Thoracic aorta (tissue), 2 donors: ENCODE data around the gene GATA2. TPM values are rescaled to one million over a fixed set of nuclear protein-coding genes. Genes with fewer than 3 reads are reported as not detected.

ENCODE experiments used
- ATAC-seq: fragments of 150-250 bp; one replicate; pipeline ENCODE4 v1.8.0; 2017; ENCODE audit warnings: low read depth; ENCODE audit not compliant: insufficient number of reproducible peaks, low FRiP score
- DNase-seq: peaks from one replicate; pipeline ENCODE4 v3.0.0-alpha.2; 2020; ENCODE audit warnings: low spot score
- H3K27ac ChIP-seq, 2 donors: fragments of 200-600 bp; sonication (generic); 1 replicate in 1 of 2; 2 replicates in 1 of 2; pipeline ENCODE4 v1.5.1; 2016; ENCODE audit warnings: mild to moderate bottlenecking in 2 of 2, moderate library complexity in 2 of 2
- H3K27me3 ChIP-seq: fragments of 200-600 bp; sonication (generic); replicated peaks from 2 replicates; pipeline ENCODE4 v1.6.0; 2016; ENCODE audit warnings: mild to moderate bottlenecking; ENCODE audit not compliant: insufficient read depth
- H3K36me3 ChIP-seq: fragments of 200-600 bp; sonication (generic); one replicate; pipeline ENCODE4 v1.5.1; 2016
- H3K4me1 ChIP-seq, 2 donors: fragments of 200-600 bp; sonication (generic); 1 replicate in 1 of 2; 2 replicates in 1 of 2; pipeline versions ENCODE4 v1.5.1 to v1.6.0; 2016; ENCODE audit warnings: low read depth in 2 of 2, mild to moderate bottlenecking in 1 of 2; ENCODE audit not compliant: control insufficient read depth in 1 of 2
- H3K4me3 ChIP-seq: fragments of 200-600 bp; sonication (generic); 2 replicates; pipeline ENCODE4 v1.5.1; 2016; ENCODE audit warnings: mild to moderate bottlenecking
- H3K9me3 ChIP-seq: fragments of 200-600 bp; sonication (generic); 2 replicates; pipeline ENCODE4 v1.5.1; 2016
- total RNA-seq, 2 donors: library from RNA; depleted of rRNA; stranded (reverse); fragments of >200 nt; gene quantifications; one replicate each; pipeline versions ENCODE4 v1.1.0 to v1.2.3, GENCODE V29; 2016
- TF ChIP-seq, protein P1 (sequence below): fragments of 200-600 bp; sonication (generic); IDR thresholded peaks from one replicate; pipeline ENCODE4 v1.5.1; 2019; ENCODE audit warnings: antibody characterized with exemption

Gene GATA2
- total RNA-seq, 2 donors from 2014 or later: 5.2 to 21.3 TPM

- ATAC-seq (no peak), DNase-seq (no peak)
- Histone ChIP-seq H3K4me1 (no peaks in the 10 kb centered on the region), H3K9me3 (no peaks in the 10 kb centered on the region), H3K27me3 (no peaks in the 10 kb centered on the region), H3K4me3 (no peak overlapping the region), H3K27ac (no peak overlapping the region), H3K36me3 (no peaks in the 10 kb centered on the region)
- TF ChIP-seq, protein P1, sequence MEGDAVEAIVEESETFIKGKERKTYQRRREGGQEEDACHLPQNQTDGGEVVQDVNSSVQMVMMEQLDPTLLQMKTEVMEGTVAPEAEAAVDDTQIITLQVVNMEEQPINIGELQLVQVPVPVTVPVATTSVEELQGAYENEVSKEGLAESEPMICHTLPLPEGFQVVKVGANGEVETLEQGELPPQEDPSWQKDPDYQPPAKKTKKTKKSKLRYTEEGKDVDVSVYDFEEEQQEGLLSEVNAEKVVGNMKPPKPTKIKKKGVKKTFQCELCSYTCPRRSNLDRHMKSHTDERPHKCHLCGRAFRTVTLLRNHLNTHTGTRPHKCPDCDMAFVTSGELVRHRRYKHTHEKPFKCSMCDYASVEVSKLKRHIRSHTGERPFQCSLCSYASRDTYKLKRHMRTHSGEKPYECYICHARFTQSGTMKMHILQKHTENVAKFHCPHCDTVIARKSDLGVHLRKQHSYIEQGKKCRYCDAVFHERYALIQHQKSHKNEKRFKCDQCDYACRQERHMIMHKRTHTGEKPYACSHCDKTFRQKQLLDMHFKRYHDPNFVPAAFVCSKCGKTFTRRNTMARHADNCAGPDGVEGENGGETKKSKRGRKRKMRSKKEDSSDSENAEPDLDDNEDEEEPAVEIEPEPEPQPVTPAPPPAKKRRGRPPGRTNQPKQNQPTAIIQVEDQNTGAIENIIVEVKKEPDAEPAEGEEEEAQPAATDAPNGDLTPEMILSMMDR: no peak
Measured at GRCh38 chr3:128468791-128469527, 24.0 kb downstream of the GATA2 start.

- no peak for ATAC-seq
- no peaks in the 10 kb centered on the region for H3K36me3 ChIP-seq
- no peaks in the 10 kb centered on the region for H3K4me1 ChIP-seq
- DNase-seq: no peak
- TF ChIP-seq, protein P1: no peak
- H3K27me3 ChIP-seq: no peaks in the 10 kb centered on the region
- no peaks in the 10 kb centered on the region for H3K9me3 ChIP-seq
- H3K27ac ChIP-seq: no peak overlapping the region
- H3K4me3 ChIP-seq: no peak overlapping the region
Measured at GRCh38 chr3:128468285-128468790, 24.7 kb downstream of the GATA2 start.

DNA sequence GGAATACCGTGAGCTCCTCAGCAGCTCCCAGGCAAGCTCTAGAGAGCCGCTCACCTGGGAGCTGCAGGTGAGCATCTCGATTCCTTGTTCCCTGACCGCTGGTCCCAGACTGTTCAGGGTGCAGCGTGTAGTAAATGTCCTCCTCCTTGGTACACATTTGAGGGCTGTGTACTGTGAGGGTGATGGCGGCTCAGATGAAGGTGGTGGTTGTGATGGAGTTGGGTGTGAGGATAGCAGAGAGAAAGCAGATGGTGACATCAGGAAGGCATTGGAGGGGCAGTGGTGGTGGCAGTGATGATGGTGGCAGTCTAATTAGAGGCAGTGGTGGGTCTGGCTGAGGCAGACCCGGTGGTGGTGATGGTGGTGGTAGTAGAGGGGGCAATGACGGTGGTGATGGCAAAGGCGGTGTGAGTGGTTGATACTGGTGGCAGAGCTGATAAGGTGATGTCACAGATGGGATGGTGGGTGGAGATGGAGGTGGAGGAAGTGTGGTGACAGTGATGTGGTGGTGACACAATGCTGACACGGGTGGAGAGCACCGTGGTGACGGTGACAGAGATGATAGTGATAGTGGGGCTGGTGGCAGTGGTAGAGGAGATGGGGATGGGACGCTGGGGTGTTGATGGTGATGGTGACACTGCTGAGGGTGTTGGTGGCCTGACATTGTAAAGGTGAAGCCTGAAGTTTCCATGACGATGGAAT lies 26.0 kb downstream of the GATA2 start, which contains the start of gene DNAJB8:
TSS of gene DNAJB8 (minus strand) at position 51 of the 702 bp plus-strand sequence. CDS start 3,645 bp downstream, outside the sequence.
- Histone ChIP-seq H3K27me3 (no peaks in the 10 kb centered on the region), H3K4me3 (no peak within 1 kb of the TSS), H3K9me3 (no peaks in the 10 kb centered on the region), H3K36me3 (no peaks in the 10 kb centered on the region), H3K27ac (no peak within 1 kb of the TSS), H3K4me1 (no peaks in the 10 kb centered on the region)
- DNase-seq (no peak), ATAC-seq (no peak)
- TF ChIP-seq, protein P1: no peak

DNA sequence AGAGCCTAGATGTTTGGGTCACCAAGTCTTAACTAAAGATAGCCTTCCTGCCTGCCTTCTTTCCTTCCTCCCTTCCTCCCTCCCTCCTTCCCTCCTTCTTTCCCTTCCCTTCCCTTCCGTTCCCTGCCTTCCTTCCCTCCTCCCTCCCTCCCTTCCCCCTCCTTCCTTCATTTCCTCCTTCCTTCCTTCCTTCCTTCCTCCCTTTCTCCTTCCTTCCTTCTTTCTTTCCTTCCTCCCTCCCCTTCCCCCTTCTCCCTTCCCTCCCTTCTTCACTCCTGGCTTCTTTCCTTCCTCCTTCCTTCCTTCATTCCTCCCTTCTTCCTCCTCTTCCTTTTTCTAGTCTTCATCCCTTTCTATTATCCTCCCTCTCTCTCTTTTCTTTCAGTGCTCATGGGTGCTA lies 28.3 kb downstream of the GATA2 start:
- no peak for ATAC-seq
- Histone ChIP-seq H3K4me3 (no peak overlapping the region), H3K4me1 (no peaks in the 10 kb centered on the region), H3K36me3 (no peaks in the 10 kb centered on the region), H3K27me3 (no peaks in the 10 kb centered on the region), H3K9me3 (no peaks in the 10 kb centered on the region), H3K27ac (no peak overlapping the region)
- no peak for DNase-seq
- TF ChIP-seq, protein P1: no peak

- TF ChIP-seq, protein P1: no peak
- ATAC-seq: no peak
Measured at GRCh38 chr3:128464188-128464587, 28.8 kb downstream of the GATA2 start.

More at GRCh38 chr3:128464188-128464587, 28.8 kb downstream of the GATA2 start:
- Histone ChIP-seq H3K27me3 (no peaks in the 10 kb centered on the region), H3K9me3 (no peaks in the 10 kb centered on the region), H3K4me3 (no peak overlapping the region), H3K36me3 (no peaks in the 10 kb centered on the region), H3K27ac (no peak overlapping the region), H3K4me1 (no peaks in the 10 kb centered on the region)
- DNase-seq: no peak
